Activated naive CD4-positive, alpha-beta T cell treated with Interleukin-2 at 50 U/mL for 16 hours (primary cell): ENCODE data around the gene CCDC195.

Experiments
- DNase-seq: peaks from one replicate; pipeline ENCODE4 v3.0.0-alpha.2; 2020

CCDC195 gene

DNA sequence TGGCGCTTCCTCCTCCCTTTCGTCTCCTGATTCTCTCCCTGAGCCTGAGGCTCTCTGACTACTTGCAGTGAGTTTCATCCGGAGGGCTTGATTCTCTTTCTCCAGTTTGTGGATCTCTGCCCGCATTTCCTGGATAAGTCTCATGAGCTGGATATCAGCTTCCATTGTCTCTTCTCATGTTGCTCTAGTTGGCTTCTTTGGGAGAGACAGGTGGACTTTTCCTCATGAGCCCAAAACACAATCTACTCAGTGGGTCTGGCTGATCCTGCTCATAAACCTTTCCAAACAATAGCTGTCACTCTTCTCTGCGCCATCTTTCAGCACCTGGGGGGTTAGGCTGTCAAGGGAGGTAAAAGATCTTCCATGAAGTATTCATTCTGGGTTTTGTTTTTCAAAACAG lies at the start of gene CCDC195:
Gene CCDC195 (minus strand): TSS at position 165 of the 400 bp plus-strand sequence. CDS start 0 bp downstream, at position 165.
- DNase-seq = no peak

DNA sequence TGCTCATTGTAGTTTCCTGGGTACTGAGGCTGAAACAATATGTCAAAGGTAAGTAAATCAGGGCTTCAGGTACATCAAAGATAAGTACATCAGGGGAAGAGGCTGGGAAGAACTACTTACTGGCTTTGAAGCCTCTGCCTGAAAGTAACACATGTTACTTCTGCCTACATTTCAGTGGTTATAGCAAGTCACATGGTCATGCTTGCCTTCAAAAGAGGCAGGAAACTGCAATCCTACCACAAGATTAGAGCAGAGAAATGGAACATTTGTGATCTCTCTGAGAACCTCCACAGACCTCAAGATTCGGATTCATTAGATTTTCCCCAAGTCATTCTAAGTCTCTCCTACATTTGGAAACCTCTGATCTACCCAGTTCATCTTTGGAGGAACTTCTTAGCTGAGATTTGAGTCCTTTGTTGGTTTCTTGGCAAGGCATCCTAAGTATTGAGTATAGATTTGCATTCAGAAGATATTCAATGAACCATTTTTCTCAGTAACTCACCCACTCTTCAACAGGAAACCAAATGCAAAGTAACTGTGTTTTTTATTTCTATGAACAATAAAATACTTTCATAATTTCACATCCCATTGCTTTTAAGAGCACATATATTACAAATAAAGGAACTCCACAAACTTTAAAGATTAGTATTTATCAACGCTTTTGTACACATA lies 48.5 kb upstream of the CCDC195 start:
- DNase-seq = no peak

DNA sequence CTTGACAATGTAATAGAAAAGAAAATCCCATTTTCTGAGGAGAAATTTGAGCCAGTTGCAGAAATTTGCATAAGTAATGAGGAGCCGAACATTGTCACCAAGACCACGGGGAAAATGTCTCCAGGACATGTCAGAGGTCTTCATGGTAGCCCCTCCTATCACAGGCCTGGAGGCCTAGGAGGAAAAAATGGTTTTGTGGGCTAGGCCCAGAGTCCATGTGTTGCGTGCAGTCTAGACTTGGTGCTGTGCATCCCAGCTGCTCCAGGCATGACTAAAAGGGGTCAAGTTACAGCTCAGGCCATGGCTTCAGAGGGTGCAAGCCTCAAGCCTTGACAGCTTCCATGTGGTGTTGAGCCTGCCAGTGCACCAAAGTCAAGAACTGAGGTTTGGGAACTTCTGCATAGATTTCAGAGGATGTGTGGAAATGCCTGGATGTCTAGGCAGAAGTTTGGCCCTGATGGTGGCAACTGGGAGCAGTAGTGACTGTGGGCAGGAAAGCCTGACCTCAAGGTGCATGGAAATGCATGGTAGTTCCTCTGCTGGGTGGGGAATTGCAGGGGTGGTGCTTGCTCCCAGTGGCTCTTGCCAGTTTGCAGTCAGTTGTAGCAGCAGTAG lies 41.9 kb upstream of the CCDC195 start:
- no peak for DNase-seq

GRCh38 chr2:224753743-224754540 lies 37.8 kb upstream of the CCDC195 start:
- no peak for DNase-seq

GRCh38 chr2:224751996-224752698 lies 36.0 kb upstream of the CCDC195 start:
- no peak for DNase-seq

- DNase-seq = no peak
Observed at GRCh38 chr2:224749136-224749535, 33.0 kb upstream of the CCDC195 start.

- DNase-seq = no peak
Observed at GRCh38 chr2:224747765-224748164, 31.6 kb upstream of the CCDC195 start.

- DNase-seq = no peak
Observed at GRCh38 chr2:224736227-224736626, 20.1 kb upstream of the CCDC195 start.

DNA sequence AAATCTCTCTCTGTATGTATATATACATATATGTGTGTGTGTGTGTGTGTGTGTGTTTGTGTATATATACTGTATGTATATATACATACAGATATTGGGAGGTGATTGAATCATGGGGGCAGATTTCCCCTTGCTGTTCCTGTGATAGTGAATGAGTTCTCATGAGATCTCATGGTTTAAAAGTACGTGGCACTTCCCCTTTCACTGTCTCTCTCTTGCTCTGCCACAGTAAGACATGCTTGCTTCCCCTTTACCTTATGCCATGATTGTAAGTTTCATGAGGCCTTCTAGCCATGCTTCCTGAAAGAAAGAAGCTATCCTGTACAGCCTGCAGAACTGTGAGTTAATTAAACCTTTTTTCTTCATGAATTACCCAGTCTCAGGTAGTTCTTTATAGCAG lies 18.8 kb upstream of the CCDC195 start:
- DNase-seq = no peak

DNA sequence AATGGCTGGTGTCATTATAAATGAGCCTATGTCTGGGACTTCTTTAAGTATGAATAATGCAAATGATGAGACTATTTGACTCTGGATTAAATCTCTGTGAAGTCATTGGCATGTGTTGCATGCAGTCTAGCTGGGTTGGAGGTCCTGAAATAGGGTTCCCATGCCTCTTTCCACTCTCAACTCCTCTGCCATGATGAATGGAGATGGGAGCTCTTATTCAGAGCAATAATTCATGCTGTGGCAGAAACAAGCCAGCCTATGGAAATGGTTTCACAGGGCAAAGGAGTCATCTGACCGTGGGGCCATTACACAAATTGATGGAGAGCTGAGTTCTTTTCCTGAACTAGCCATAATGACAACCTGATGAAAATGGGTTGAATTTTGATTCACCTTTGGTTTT lies 15.5 kb upstream of the CCDC195 start:
- DNase-seq = no peak

- DNase-seq = no peak
Observed at GRCh38 chr2:224729435-224729834, 13.3 kb upstream of the CCDC195 start.

DNA sequence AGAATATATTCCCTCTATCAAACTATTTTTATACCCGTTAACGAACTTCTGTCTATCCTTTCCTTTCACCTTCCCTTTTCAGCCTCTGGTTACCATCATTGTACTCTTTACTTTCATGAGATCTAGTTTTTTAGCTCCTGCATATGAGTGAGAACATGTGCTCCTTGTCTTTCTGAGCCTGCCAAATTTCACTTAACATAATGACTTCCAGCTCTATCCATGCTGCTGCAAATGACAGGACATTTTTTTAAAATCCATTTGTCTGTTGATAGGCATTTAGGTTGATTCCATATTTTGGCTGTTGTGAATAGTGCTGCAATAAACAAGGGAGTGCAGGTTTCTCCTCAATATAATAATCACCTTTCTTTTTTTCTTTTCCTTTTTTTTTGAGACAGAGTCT lies 8.2 kb upstream of the CCDC195 start:
- DNase-seq = no peak

DNA sequence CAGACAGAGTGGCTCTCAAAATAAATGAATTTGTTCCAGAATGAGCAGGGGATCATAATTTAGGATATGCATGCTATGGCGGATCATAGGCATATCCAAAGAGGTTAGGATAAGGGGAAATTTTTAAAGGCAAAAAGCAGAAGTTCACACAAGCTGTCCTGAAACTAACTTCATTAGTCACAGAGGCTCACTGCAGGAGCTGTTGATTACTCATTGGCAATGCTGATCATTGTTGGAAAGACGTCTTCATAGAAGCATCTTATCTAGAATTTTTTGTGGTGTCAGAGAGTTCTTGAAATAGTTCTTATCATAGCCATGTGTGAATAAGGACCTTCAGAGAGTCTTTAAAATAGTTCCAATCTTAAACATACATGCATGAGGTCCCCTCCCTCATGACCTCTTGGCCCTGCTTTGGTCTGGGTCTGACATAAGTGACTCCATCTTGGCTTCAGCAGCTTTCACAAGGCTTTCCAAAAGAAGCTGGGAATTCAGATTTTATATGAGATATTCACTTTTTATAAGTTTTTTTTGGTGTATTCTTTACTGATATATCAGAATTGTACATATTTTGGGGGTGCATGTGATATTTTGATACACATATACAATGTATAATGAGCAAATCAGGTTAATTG lies 7.5 kb upstream of the CCDC195 start:
- DNase-seq = no peak

DNA sequence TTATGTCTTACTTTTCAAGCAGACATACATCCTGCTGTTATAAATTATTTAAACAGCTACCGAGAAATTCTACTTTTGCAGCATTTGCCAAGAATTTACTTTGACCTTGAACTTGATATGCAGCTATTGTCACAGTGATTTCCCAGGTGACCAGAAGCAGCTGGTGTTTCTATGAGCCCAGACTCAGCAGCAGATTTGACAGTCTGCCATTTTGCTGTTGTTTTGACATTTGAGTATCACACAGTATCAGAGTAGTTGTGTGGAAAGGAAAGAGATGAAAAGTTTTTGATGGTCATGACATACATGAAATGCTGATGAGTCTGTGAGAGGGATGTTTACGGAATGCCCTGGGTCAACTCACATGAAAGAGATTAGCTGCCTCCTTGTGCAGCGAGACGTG lies 6.6 kb upstream of the CCDC195 start:
- DNase-seq = no peak

DNA sequence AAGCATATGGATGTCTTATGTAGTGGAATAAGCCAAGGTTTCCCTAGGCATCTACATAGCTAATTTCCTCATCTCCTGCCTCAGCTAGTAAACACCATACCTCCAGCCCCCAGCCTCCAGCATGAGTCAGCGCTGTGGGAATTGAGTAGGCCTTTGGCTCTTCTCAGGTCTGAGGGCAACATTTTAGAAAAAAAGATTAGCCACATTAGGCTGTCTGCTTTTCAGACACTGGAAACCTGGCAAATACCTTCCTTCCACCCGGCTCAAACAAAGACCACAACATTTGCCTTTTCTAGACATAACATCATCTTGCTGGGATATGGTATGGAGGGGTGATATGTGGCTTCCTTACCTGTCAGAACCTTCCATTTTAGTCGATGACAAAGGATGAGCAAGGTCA lies 6.1 kb upstream of the CCDC195 start:
- DNase-seq = no peak

DNA sequence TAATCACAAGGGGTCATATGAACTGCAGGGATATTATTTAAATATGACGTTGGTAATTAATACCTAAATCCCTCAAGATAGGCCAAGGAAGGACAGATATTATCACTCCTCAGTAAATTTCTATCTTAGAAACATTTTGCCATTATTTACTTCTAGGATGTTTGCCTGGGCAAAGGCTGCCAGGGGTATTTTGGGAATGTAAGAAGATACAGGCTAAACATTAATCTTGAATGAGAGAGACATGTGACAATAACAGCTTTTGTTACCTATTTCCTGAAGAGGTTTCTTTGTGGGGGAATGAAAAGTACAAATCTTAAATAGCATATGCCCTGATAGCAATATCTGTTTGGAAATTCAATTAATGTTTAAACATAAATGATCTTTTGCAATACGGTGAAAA lies 756 bp upstream of the CCDC195 start:
- DNase-seq = no peak

DNA sequence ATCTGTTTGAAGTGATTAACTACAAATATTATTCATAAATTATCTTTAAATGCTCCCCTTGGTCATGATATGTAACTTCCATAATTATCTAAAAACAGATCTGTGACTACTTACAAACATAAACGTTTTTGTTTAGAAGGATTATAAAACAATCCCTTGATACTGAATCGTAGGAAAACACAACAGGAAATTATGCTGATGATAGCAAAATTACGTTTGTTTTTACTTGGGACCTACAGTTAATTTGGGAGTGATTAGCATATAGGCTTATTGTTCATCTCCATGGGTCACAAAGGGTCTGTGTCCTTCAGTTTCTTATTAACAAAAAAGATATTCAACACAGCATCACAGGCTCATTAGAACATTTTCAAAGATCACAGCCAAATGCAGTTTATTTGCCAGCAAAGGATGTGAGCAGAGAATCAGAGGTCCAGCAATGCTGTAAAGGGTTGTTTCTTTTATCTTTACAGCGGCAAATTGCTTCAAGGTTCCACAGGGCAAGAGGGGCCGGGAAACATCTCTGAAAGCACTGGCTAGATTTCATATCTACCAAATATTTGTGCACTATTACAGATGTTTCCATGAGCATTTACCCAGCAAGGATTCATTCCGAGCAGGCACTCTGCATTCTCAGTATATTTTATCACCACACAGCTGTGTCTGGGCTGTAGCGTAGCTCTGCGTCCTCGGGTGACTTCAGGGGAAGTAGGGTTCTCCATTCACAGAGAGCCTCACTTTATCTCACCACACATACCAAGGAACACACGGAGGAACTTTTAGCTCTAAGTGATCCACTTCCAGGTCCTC lies 4.1 kb downstream of the CCDC195 start:
- no peak for DNase-seq

GRCh38 chr2:224711381-224711780 lies 4.8 kb downstream of the CCDC195 start:
- no peak for DNase-seq

DNA sequence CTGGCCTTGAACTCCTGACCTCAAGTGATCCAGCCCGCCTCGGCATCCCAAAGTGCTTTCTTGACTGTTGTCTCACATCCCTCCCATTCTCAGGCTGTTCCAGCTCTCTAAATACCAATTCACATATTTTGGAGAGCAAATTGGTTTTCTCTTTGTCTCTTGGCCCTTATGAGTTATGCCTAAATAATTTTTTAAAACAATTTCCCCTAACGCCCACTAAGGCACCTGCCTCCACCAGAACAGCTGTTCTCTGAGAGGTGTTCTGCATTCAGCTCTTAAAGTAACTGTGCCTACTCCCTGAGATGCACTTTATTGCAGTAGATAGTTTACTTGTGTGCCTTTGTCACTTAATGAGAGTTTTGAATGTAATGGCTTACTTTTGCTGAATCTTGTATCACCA lies 6.9 kb downstream of the CCDC195 start:
- DNase-seq = no peak

- DNase-seq = no peak
Observed at GRCh38 chr2:224694502-224694901, 21.7 kb downstream of the CCDC195 start.

DNA sequence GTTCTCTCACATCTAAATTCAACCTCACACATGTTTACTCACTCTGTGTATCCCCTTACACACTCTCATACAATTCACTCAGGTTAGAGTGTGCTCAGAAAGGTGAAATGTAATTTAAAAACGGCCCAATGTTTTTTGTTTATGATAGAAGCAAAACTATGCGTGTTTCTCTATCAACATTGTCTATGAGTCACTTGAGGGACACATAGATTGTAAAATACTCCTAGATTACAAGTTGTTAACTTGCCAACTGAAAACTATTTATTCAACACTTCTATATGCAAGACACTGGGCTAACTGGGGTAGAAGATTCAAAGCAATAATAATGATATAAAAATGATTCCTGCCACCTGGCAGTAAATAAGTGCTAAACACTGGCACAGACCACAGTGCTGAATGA lies 24.6 kb downstream of the CCDC195 start:
- DNase-seq = no peak

GRCh38 chr2:224690868-224691267 lies 25.3 kb downstream of the CCDC195 start:
- no peak for DNase-seq
